Activated CD4-positive, alpha-beta T cell treated with anti-CD3 and anti-CD28 coated beads, Interleukin-2, amount 50 U/mL, for 1 hour (primary cell): Measurements from ENCODE around the gene FSTL1.

ENCODE experiments used
- DNase-seq: peaks from one replicate; pipeline ENCODE4 v3.0.0-alpha.2; 2020

The FSTL1 gene

GRCh38 chr3:120348991-120349854 is 101.6 kb downstream of the FSTL1 start, which contains the start of gene LRRC58:
Gene LRRC58 (minus strand): TSS chr3:120349354. CDS start chr3:120349243, 111 bp downstream.
- DNase-seq: peak; percentile 88

- DNase-seq: peak; percentile 54
Measured at GRCh38 chr3:120348065-120348990, 102.5 kb downstream of the FSTL1 start.

- no peak for DNase-seq
Measured at GRCh38 chr3:120344349-120344748, 106.4 kb downstream of the FSTL1 start.
